ENCODE data around the gene THBS3. TPM values are rescaled to one million over a fixed set of nuclear protein-coding genes. Genes with fewer than 3 reads are reported as not detected.

THBS3 gene
- total and polyA plus RNA-seq, 5 experiments from 2014 or later = 1.2 to 37.9 (median 3.8) TPM

GRCh38 chr1:155175281-155175926, 32.3 kb downstream of the THBS3 start:
- no peak for DNase-seq
- peaks cover 0 to 15% (median 6%) of the 10 kb centered on the region in 3 donors for H3K36me3 Mint-ChIP-seq
- ATAC-seq = no peak
- peak overlapping the region; percentile 59 to 100 (median 72) for H3K4me3 Mint-ChIP-seq
- peaks cover 0 to 2% (median 0%) of the 10 kb centered on the region in 5 donors for H3K27me3 Mint-ChIP-seq
- peak overlapping the region; percentile 66 to 100 (median 98) for H3K27ac Mint-ChIP-seq
- H3K9me3 Mint-ChIP-seq = no peaks in the 10 kb centered on the region
- peaks cover 24 to 52% (median 44%) of the 10 kb centered on the region in 4 donors for H3K4me1 Mint-ChIP-seq
- POLR2A ChIA-PET = interaction anchor here (0.6 to 7.8 kb wide), 8 partner anchors 8 to 94 kb away, joined by 3 to 150 read pairs (median 10); partner anchors contain the start of genes MTX1, SLC50A1 and THBS3

GRCh38 chr1:155174324-155175280, 33.1 kb downstream of the THBS3 start:
- ATAC-seq (peak; percentile 5 to 8), DNase-seq (peak in 9 of 10 donors; percentile 31 to 83 (median 47))
- Mint-ChIP-seq H3K27me3 (peaks cover 0 to 2% (median 0%) of the 10 kb centered on the region in 5 donors), H3K4me1 (peaks cover 25 to 52% (median 46%) of the 10 kb centered on the region in 4 donors), H3K4me3 (peak overlapping the region; percentile 97 to 100 (median 99)), H3K27ac (peak overlapping the region; percentile 86 to 100 (median 98)), H3K36me3 (peaks cover under 1 to 19% (median 4%) of the 10 kb centered on the region in 3 donors), H3K9me3 (no peaks in the 10 kb centered on the region)
- POLR2A ChIA-PET = interaction anchor here (0.6 to 7.8 kb wide), 12 partner anchors 9 to 822 kb away, joined by 3 to 150 read pairs (median 6); partner anchors contain the start of genes ENTREP3, MTX1, SLC50A1 and THBS3

GRCh38 chr1:155173478-155174323, 34.0 kb downstream of the THBS3 start, which contains the start of gene TRIM46:
TSS of gene TRIM46 (plus strand) at chr1:155173849. CDS start at chr1:155173967, 118 bp downstream.
- Mint-ChIP-seq H3K4me1 (peaks cover 25 to 52% (median 49%) of the 10 kb centered on the region in 4 donors), H3K36me3 (peaks cover 0 to 23% (median 5%) of the 10 kb centered on the region in 3 donors), H3K27me3 (peaks cover 0 to 2% (median 0%) of the 10 kb centered on the region in 5 donors), H3K4me3 (peak within 1 kb of the TSS; percentile 97 to 100 (median 99)), H3K27ac (peak within 1 kb of the TSS; percentile 98 to 100 (median 99)), H3K9me3 (no peaks in the 10 kb centered on the region)
- DNase-seq = peak in 7 of 10 donors; percentile 32 to 80 (median 47)
- POLR2A ChIA-PET = interaction anchor here (0.6 to 7.8 kb wide), 18 partner anchors 20 to 822 kb away, joined by 3 to 150 read pairs (median 6); partner anchors contain the start of genes DPM3, ENTREP3, MTX1 and PBXIP1
- peak; percentile 21 to 33 for ATAC-seq

GRCh38 chr1:155172732-155173477, 34.8 kb downstream of the THBS3 start, which contains the start of gene KRTCAP2:
TSS of gene KRTCAP2 (minus strand) at chr1:155173304. CDS start at chr1:155173224, 80 bp downstream.
- peak within 1 kb of the TSS; percentile 98 to 100 (median 99) for H3K27ac Mint-ChIP-seq
- DNase-seq (peak; percentile 89 to 97 (median 92)), ATAC-seq (peak; percentile 80 to 83)
- POLR2A ChIA-PET = interaction anchor here (0.6 to 7.8 kb wide), 16 partner anchors 21 to 217 kb away, joined by 3 to 150 read pairs (median 6); partner anchors contain the start of genes DPM3, MTX1, PBXIP1 and SCAMP3
- H3K9me3 Mint-ChIP-seq = no peaks in the 10 kb centered on the region
- peaks cover 26 to 54% (median 51%) of the 10 kb centered on the region in 4 donors for H3K4me1 Mint-ChIP-seq
- peaks cover 0 to 25% (median 5%) of the 10 kb centered on the region in 3 donors for H3K36me3 Mint-ChIP-seq
- peaks cover 0 to 2% (median 0%) of the 10 kb centered on the region in 5 donors for H3K27me3 Mint-ChIP-seq
- H3K4me3 Mint-ChIP-seq = peak within 1 kb of the TSS; percentile 97 to 100 (median 99)

GRCh38 chr1:155171836-155172731, 35.6 kb downstream of the THBS3 start:
- ATAC-seq = peak in 1 of 2 donors; percentile 35
- H3K27ac Mint-ChIP-seq = peak overlapping the region; percentile 86 to 100 (median 98)

GRCh38 chr1:155170806-155171205, 36.9 kb downstream of the THBS3 start:
- ATAC-seq = no peak
- peaks cover 0 to 2% (median 0%) of the 10 kb centered on the region in 5 donors for H3K27me3 Mint-ChIP-seq
- peaks cover 26 to 54% (median 51%) of the 10 kb centered on the region in 4 donors for H3K4me1 Mint-ChIP-seq
- no peaks in the 10 kb centered on the region for H3K9me3 Mint-ChIP-seq
- peaks cover 0 to 25% (median 5%) of the 10 kb centered on the region in 3 donors for H3K36me3 Mint-ChIP-seq
- H3K4me3 Mint-ChIP-seq = no peak overlapping the region
- peak overlapping the region in 1 of 10 donors; percentile 27 for H3K27ac Mint-ChIP-seq
- DNase-seq = no peak
- POLR2A ChIA-PET = interaction anchor here (0.7 to 2.6 kb wide), 3 partner anchors 15 to 86 kb away, joined by 4 to 16 read pairs (median 8); no protein-coding TSS in a partner anchor

More at GRCh38 chr1:155171836-155172731, 35.6 kb downstream of the THBS3 start:
- no peak for DNase-seq
- Mint-ChIP-seq H3K4me1 (peaks cover 31 to 61% (median 58%) of the 10 kb centered on the region in 4 donors), H3K4me3 (peak overlapping the region; percentile 97 to 100 (median 99)), H3K9me3 (no peaks in the 10 kb centered on the region), H3K27me3 (peaks cover 0 to 2% (median 0%) of the 10 kb centered on the region in 5 donors), H3K36me3 (peaks cover 0 to 25% (median 5%) of the 10 kb centered on the region in 3 donors)
- POLR2A ChIA-PET = interaction anchor here (0.6 to 7.8 kb wide), 15 partner anchors 22 to 216 kb away, joined by 3 to 150 read pairs (median 6); partner anchors contain the start of genes DPM3, MTX1, PBXIP1 and SCAMP3

GRCh38 chr1:155170101-155170785, 37.5 kb downstream of the THBS3 start:
- Mint-ChIP-seq H3K36me3 (peaks cover 0 to 25% (median 5%) of the 10 kb centered on the region in 3 donors), H3K9me3 (no peaks in the 10 kb centered on the region), H3K27me3 (peaks cover 0 to 2% (median 0%) of the 10 kb centered on the region in 5 donors), H3K4me3 (peak overlapping the region in 4 of 10 donors; percentile 5 to 69 (median 58)), H3K4me1 (peaks cover 26 to 52% (median 47%) of the 10 kb centered on the region in 4 donors), H3K27ac (peak overlapping the region in 4 of 10 donors; percentile 15 to 57 (median 36))
- DNase-seq = no peak
- POLR2A ChIA-PET = interaction anchor here (1.4 kb wide), 1 partner anchor 51 kb away, joined by 8 read pairs; no protein-coding TSS in a partner anchor
- no peak for ATAC-seq

- peak overlapping the region in 3 of 10 donors; percentile 26 to 56 (median 56) for H3K4me3 Mint-ChIP-seq
- H3K4me1 Mint-ChIP-seq = peaks cover 24 to 47% (median 40%) of the 10 kb centered on the region in 4 donors
- POLR2A ChIA-PET = no interaction called here
- peaks cover 0 to 2% (median 0%) of the 10 kb centered on the region in 5 donors for H3K27me3 Mint-ChIP-seq
- peaks cover 0 to 25% (median 5%) of the 10 kb centered on the region in 3 donors for H3K36me3 Mint-ChIP-seq
- DNase-seq = no peak
- no peak for ATAC-seq
- peak overlapping the region in 5 of 10 donors; percentile 3 to 75 (median 21) for H3K27ac Mint-ChIP-seq
- H3K9me3 Mint-ChIP-seq = no peaks in the 10 kb centered on the region
Observed at GRCh38 chr1:155169541-155169940, 38.2 kb downstream of the THBS3 start.

Measured in naive thymus-derived CD8-positive, alpha-beta T cell (primary cell).